ENCODE measurements around the gene MYH3. TPM values are rescaled to one million over a fixed set of nuclear protein-coding genes. Genes with fewer than 3 reads are reported as not detected.

Gene MYH3
- total and polyA plus RNA-seq, 9 donors, result 7,710 to 16,147 (median 11,367) TPM

- no peaks in the 10 kb centered on the region for H3K9me3 ChIP-seq (replicated peaks; ENCODE audit: control insufficient read depth, low read depth, low read length)
- peak overlapping the region; percentile 50 for H3K27ac ChIP-seq (ENCODE audit: low read length)
- no peaks in the 10 kb centered on the region for H3K36me3 ChIP-seq (ENCODE audit: control insufficient read depth, insufficient read depth, low read length)
- peak; percentile 89 for DNase-seq
- no peaks in the 10 kb centered on the region for H3K27me3 ChIP-seq (ENCODE audit: control insufficient read depth, insufficient read depth, low read length)
- no peak overlapping the region for H3K4me3 ChIP-seq (ENCODE audit: low read length)
- WGBS (ENCODE audit: insufficient coverage), result 19% methylated on average over 7 of the region's 7 CpGs
- H3K4me1 ChIP-seq (ENCODE audit: control insufficient read depth, insufficient read depth, low read length), result peaks cover 50% of the 10 kb centered on the region
These were observed 38.9 kb downstream of the MYH3 start for GRCh38 chr17:10618202-10618635.

DNA sequence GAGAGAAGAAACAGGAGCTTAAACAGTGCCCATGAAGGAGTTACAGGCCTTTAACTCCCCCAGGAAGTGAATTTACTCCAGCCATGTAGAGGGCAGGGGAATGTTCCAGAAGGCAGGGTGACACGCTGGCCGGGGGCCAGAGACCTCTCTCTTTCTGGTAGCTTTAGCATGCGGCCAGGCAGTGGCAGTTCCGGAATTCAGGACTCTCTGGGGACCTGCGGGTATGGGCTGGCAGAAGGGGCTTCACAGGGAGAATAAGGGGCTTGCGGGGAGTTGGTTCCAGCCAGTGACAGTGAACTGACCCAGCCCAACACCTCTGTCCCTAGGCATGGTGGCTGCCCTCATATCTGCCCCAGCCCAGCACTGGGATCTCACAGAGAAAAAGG is 40.0 kb downstream of the MYH3 start:
- Histone ChIP-seq H3K4me1 (ENCODE audit: control insufficient read depth, insufficient read depth, low read length) (peaks cover 44% of the 10 kb centered on the region), H3K9me3 (replicated peaks; ENCODE audit: control insufficient read depth, low read depth, low read length) (no peaks in the 10 kb centered on the region), H3K4me3 (ENCODE audit: low read length) (no peak overlapping the region), H3K27ac (ENCODE audit: low read length) (peak overlapping the region; percentile 64), H3K36me3 (ENCODE audit: control insufficient read depth, insufficient read depth, low read length) (no peaks in the 10 kb centered on the region), H3K27me3 (ENCODE audit: control insufficient read depth, insufficient read depth, low read length) (no peaks in the 10 kb centered on the region)
- DNase-seq, result no peak
- WGBS (ENCODE audit: insufficient coverage), result 63% methylated on average over 2 of the region's 6 CpGs

DNA sequence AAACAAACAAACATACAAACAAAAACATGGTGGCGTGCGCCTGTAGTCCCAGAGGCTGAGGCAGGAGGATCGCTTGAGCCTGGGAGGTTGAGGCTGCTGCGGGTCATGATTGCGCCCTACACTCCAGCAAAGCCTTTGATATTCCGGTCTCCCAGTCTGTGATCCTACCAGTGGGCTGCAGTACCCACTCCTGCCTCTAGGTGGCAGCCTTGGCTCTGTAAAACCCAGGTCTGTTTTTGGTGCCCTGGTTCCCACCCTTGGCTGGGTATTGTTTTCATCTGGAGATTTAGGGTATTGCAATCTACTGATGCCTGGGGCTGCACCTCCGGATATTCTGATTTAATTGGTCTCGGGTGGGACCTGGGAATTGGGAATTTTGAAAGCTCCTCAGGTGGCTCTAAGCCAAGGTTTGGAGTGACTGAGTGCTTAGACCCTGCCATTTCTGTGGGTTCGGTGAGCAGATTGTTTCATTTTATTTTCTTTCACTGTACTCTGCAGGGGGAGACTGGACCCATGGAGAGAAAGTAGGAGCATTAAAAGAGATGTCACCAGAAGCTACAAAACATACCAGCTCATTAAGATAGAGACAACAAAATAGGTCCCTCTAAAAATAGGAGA is 40.5 kb downstream of the MYH3 start:
- WGBS (ENCODE audit: insufficient coverage), result 55% methylated on average over 7 of the region's 9 CpGs
- Histone ChIP-seq H3K27ac (ENCODE audit: low read length) (peak overlapping the region; percentile 64), H3K27me3 (ENCODE audit: control insufficient read depth, insufficient read depth, low read length) (no peaks in the 10 kb centered on the region), H3K4me3 (ENCODE audit: low read length) (no peak overlapping the region), H3K9me3 (replicated peaks; ENCODE audit: control insufficient read depth, low read depth, low read length) (no peaks in the 10 kb centered on the region), H3K36me3 (ENCODE audit: control insufficient read depth, insufficient read depth, low read length) (no peaks in the 10 kb centered on the region), H3K4me1 (ENCODE audit: control insufficient read depth, insufficient read depth, low read length) (peaks cover 43% of the 10 kb centered on the region)
- peak; percentile 75 for DNase-seq

- Histone ChIP-seq H3K4me3 (ENCODE audit: low read length) (no peak overlapping the region), H3K36me3 (ENCODE audit: control insufficient read depth, insufficient read depth, low read length) (no peaks in the 10 kb centered on the region), H3K9me3 (replicated peaks; ENCODE audit: control insufficient read depth, low read depth, low read length) (no peaks in the 10 kb centered on the region), H3K4me1 (ENCODE audit: control insufficient read depth, insufficient read depth, low read length) (peaks cover 33% of the 10 kb centered on the region), H3K27me3 (ENCODE audit: control insufficient read depth, insufficient read depth, low read length) (no peaks in the 10 kb centered on the region), H3K27ac (ENCODE audit: low read length) (no peak overlapping the region)
- 71% methylated on average over 6 of the region's 6 CpGs for WGBS (ENCODE audit: insufficient coverage)
- peak; percentile 76 for DNase-seq
These were observed 42.5 kb downstream of the MYH3 start for GRCh38 chr17:10614536-10615155.

- H3K4me3 ChIP-seq (ENCODE audit: low read length), result no peak overlapping the region
- no peak overlapping the region for H3K27ac ChIP-seq (ENCODE audit: low read length)
- H3K27me3 ChIP-seq (ENCODE audit: control insufficient read depth, insufficient read depth, low read length), result no peaks in the 10 kb centered on the region
- no peak for DNase-seq
- no peaks in the 10 kb centered on the region for H3K9me3 ChIP-seq (replicated peaks; ENCODE audit: control insufficient read depth, low read depth, low read length)
- H3K4me1 ChIP-seq (ENCODE audit: control insufficient read depth, insufficient read depth, low read length), result peaks cover 31% of the 10 kb centered on the region
- H3K36me3 ChIP-seq (ENCODE audit: control insufficient read depth, insufficient read depth, low read length), result no peaks in the 10 kb centered on the region
- WGBS (ENCODE audit: insufficient coverage), result 79% methylated on average over 16 of the region's 16 CpGs
These were observed 43.2 kb downstream of the MYH3 start for GRCh38 chr17:10613775-10614513.

GRCh38 chr17:10612957-10613744 is 44.0 kb downstream of the MYH3 start:
- Histone ChIP-seq H3K4me3 (ENCODE audit: low read length) (no peak overlapping the region), H3K4me1 (ENCODE audit: control insufficient read depth, insufficient read depth, low read length) (peaks cover 28% of the 10 kb centered on the region), H3K27ac (ENCODE audit: low read length) (no peak overlapping the region), H3K36me3 (ENCODE audit: control insufficient read depth, insufficient read depth, low read length) (no peaks in the 10 kb centered on the region), H3K9me3 (replicated peaks; ENCODE audit: control insufficient read depth, low read depth, low read length) (no peaks in the 10 kb centered on the region), H3K27me3 (ENCODE audit: control insufficient read depth, insufficient read depth, low read length) (no peaks in the 10 kb centered on the region)
- WGBS (ENCODE audit: insufficient coverage), result 93% methylated on average over 4 of the region's 6 CpGs
- no peak for DNase-seq

DNA sequence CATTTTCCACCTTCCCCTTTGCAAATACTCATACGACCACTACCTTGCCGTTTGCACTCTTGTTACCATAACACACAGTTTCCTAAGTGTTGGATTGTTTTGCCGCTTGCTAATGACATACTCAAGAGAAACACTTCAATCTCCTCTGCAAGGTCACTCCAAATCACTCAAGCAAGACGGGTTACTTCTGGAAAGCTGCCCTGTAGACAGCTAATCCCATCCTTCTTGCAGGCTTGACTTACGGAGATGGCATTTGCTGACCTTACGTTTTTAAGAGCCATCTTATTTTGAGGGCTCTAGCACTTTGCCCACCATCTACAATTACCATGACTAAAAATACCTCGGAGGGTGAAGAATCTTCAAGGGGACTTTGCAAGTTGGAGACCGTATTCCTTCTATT is 46.2 kb downstream of the MYH3 start:
- Histone ChIP-seq H3K27me3 (ENCODE audit: control insufficient read depth, insufficient read depth, low read length) (no peaks in the 10 kb centered on the region), H3K4me1 (ENCODE audit: control insufficient read depth, insufficient read depth, low read length) (peaks cover 17% of the 10 kb centered on the region), H3K4me3 (ENCODE audit: low read length) (no peak overlapping the region), H3K36me3 (ENCODE audit: control insufficient read depth, insufficient read depth, low read length) (no peaks in the 10 kb centered on the region), H3K9me3 (replicated peaks; ENCODE audit: control insufficient read depth, low read depth, low read length) (no peaks in the 10 kb centered on the region), H3K27ac (ENCODE audit: low read length) (no peak overlapping the region)
- DNase-seq, result peak; percentile 61
- WGBS (ENCODE audit: insufficient coverage), result 94% methylated on average over 8 of the region's 8 CpGs

DNA sequence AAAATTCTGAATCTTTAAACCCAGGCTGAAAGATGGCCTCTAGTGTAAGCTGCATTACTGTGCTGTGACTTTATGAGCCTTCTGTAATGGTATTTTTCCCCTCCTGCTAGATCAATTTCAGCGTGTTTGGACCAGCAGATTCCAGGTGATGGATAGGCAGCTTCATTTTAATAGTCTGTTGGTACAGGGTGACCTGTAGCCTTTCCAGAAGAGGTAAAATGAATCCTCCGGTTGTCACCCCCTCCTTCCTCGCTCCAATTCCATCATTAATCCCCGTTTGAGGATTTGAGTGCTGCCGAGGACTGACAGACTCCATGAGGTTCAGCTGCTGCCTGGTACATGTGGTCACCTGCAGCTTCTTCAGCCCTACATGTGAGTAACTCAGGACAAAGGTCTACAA is 48.9 kb downstream of the MYH3 start:
- no peaks in the 10 kb centered on the region for H3K27me3 ChIP-seq (ENCODE audit: control insufficient read depth, insufficient read depth, low read length)
- 20% methylated on average over 1 of the region's 5 CpGs for WGBS (ENCODE audit: insufficient coverage)
- no peaks in the 10 kb centered on the region for H3K9me3 ChIP-seq (replicated peaks; ENCODE audit: control insufficient read depth, low read depth, low read length)
- peaks cover 21% of the 10 kb centered on the region for H3K4me1 ChIP-seq (ENCODE audit: control insufficient read depth, insufficient read depth, low read length)
- no peak overlapping the region for H3K27ac ChIP-seq (ENCODE audit: low read length)
- no peaks in the 10 kb centered on the region for H3K36me3 ChIP-seq (ENCODE audit: control insufficient read depth, insufficient read depth, low read length)
- no peak overlapping the region for H3K4me3 ChIP-seq (ENCODE audit: low read length)
- DNase-seq, result no peak

- WGBS (ENCODE audit: insufficient coverage), result 100% methylated on average over 1 of the region's 3 CpGs
- Histone ChIP-seq H3K4me1 (ENCODE audit: control insufficient read depth, insufficient read depth, low read length) (peaks cover 20% of the 10 kb centered on the region), H3K9me3 (replicated peaks; ENCODE audit: control insufficient read depth, low read depth, low read length) (no peaks in the 10 kb centered on the region), H3K4me3 (ENCODE audit: low read length) (no peak overlapping the region), H3K36me3 (ENCODE audit: control insufficient read depth, insufficient read depth, low read length) (no peaks in the 10 kb centered on the region), H3K27me3 (ENCODE audit: control insufficient read depth, insufficient read depth, low read length) (no peaks in the 10 kb centered on the region), H3K27ac (ENCODE audit: low read length) (no peak overlapping the region)
- no peak for DNase-seq
These were observed 51.0 kb downstream of the MYH3 start for GRCh38 chr17:10606110-10606509.
